ENCODE results near the gene TMEM219.
"Not testable (repeated sequence)": the region's sequence is repeated elsewhere in the genome, so short reads cannot be mapped to it uniquely, and the experiment has no call there.

Gene TMEM219

GRCh38 chr16:29927070-29927905 is 34.6 kb upstream of the TMEM219 start:
- H3K4me3 Mint-ChIP-seq = peak overlapping the region; percentile 94
- peaks cover 29% of the 10 kb centered on the region for H3K4me1 Mint-ChIP-seq (ENCODE audit: low read depth)
- peaks cover 14% of the 10 kb centered on the region for H3K36me3 Mint-ChIP-seq (ENCODE audit: low read depth)
- no peak for DNase-seq (ENCODE audit: low spot score)
- no peaks in the 10 kb centered on the region for H3K27me3 Mint-ChIP-seq (ENCODE audit: low read depth)
- H3K9me3 Mint-ChIP-seq = no peaks in the 10 kb centered on the region
- peak overlapping the region; percentile 94 for H3K27ac Mint-ChIP-seq

GRCh38 chr16:29931750-29932149 is 30.1 kb upstream of the TMEM219 start:
- not testable (repeated sequence) for DNase-seq (ENCODE audit: low spot score); H3K4me3 Mint-ChIP-seq; H3K27ac Mint-ChIP-seq; H3K4me1 Mint-ChIP-seq (ENCODE audit: low read depth); H3K9me3 Mint-ChIP-seq; H3K36me3 Mint-ChIP-seq (ENCODE audit: low read depth)
- H3K27me3 Mint-ChIP-seq (ENCODE audit: low read depth) = peaks cover 17% of the 10 kb centered on the region

- no peaks in the 10 kb centered on the region for H3K9me3 Mint-ChIP-seq
- H3K27ac Mint-ChIP-seq = no peak overlapping the region
- H3K4me3 Mint-ChIP-seq = no peak overlapping the region
- peaks cover 2% of the 10 kb centered on the region for H3K4me1 Mint-ChIP-seq (ENCODE audit: low read depth)
- no peak for DNase-seq (ENCODE audit: low spot score)
- no peaks in the 10 kb centered on the region for H3K36me3 Mint-ChIP-seq (ENCODE audit: low read depth)
- H3K27me3 Mint-ChIP-seq (ENCODE audit: low read depth) = peaks cover 6% of the 10 kb centered on the region
Observed at GRCh38 chr16:29940656-29941055, 21.2 kb upstream of the TMEM219 start.

DNA sequence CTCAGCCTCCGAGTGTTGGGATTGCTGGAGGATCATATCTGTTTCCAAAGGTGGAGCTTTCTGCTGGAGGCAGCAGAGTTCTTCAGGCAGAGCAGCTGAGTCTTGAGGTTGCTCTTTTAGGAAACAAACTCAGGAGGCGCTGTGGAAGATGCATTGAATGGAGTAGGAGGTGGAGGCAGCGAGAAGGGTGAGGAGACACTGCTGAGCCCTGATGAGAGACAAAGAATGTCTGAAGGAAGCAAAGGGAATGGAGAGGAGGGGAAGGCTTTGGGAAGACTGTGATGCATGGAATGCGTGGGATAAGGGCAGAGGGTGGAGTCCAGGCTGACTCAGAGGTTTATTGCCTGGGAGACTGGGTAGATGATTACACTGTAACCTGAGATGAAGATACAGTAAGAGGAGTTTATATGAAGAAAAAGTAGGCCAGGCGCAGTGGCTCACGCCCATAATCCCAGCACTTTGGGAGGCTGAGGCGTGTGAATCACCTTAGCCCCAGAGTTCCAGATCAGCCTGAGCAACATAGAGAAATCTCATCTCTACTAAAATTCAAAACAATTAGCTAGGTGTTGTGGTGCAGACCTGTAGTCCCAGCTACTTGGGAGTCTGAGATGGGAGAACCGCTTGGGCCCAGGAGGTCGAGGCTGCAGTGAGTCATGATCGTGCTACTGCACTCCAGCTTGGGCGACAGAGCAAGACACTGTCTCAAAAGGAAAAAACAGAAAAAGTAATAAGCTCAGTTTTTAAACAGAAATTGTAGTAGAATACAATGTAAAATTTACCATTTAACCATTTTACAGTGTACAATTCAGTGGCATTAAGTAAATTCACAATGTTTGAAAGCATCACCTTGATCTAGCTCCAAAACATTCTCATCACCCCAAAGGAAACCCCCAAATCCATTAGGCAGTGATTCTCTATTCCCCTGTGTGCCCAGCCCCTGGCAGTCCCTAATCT is 17.8 kb upstream of the TMEM219 start:
- Mint-ChIP-seq H3K9me3 (no peaks in the 10 kb centered on the region), H3K4me3 (no peak overlapping the region), H3K27me3 (ENCODE audit: low read depth) (peaks cover 5% of the 10 kb centered on the region), H3K36me3 (ENCODE audit: low read depth) (no peaks in the 10 kb centered on the region), H3K4me1 (ENCODE audit: low read depth) (peaks cover 2% of the 10 kb centered on the region), H3K27ac (no peak overlapping the region)
- no peak for DNase-seq (ENCODE audit: low spot score)

GRCh38 chr16:29947897-29948296 is 14.0 kb upstream of the TMEM219 start:
- H3K9me3 Mint-ChIP-seq = peaks cover 3% of the 10 kb centered on the region
- H3K27ac Mint-ChIP-seq = no peak overlapping the region
- peaks cover 2% of the 10 kb centered on the region for H3K36me3 Mint-ChIP-seq (ENCODE audit: low read depth)
- no peaks in the 10 kb centered on the region for H3K4me1 Mint-ChIP-seq (ENCODE audit: low read depth)
- H3K4me3 Mint-ChIP-seq = no peak overlapping the region
- DNase-seq (ENCODE audit: low spot score) = no peak
- peaks cover 5% of the 10 kb centered on the region for H3K27me3 Mint-ChIP-seq (ENCODE audit: low read depth)

DNA sequence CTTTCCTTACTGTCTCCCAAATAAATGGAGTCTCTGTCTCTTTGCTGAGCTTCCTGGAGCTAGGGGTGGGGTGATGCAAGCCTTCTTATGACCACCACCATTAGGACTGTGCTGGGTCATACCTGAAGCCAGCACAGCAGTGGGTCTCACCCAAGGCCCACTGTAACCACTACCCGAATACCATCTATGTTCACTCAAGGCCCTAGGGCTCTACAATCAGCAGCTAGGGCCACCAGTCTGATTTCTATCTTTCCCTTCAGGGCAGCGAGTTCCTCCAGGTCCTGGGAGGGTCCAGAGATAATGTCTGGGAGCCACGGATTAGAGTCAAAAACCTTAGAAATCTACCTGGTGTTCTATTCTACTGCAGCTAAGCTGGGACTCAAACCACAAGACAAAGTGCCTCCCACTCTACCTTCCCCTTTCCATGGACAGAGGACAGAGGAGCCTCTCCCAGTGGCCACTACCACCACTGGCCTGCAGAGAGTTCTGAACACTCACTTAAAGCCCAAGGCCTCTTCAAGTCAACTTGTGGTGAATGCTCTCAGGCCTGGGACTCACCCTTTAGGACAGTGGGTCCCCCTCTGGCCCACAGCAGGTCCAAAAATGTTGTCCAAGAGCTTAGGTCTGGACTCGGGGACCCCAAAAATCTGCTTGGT is 10.9 kb upstream of the TMEM219 start:
- peaks cover 3% of the 10 kb centered on the region for H3K9me3 Mint-ChIP-seq
- no peaks in the 10 kb centered on the region for H3K4me1 Mint-ChIP-seq (ENCODE audit: low read depth)
- no peak overlapping the region for H3K27ac Mint-ChIP-seq
- no peak for DNase-seq (ENCODE audit: low spot score)
- H3K4me3 Mint-ChIP-seq = no peak overlapping the region
- peaks cover 5% of the 10 kb centered on the region for H3K27me3 Mint-ChIP-seq (ENCODE audit: low read depth)
- H3K36me3 Mint-ChIP-seq (ENCODE audit: low read depth) = peaks cover 2% of the 10 kb centered on the region

- Mint-ChIP-seq H3K27ac (no peak overlapping the region), H3K9me3 (peaks cover 3% of the 10 kb centered on the region), H3K36me3 (ENCODE audit: low read depth) (peaks cover 2% of the 10 kb centered on the region), H3K4me3 (no peak overlapping the region), H3K27me3 (ENCODE audit: low read depth) (peaks cover 5% of the 10 kb centered on the region), H3K4me1 (ENCODE audit: low read depth) (no peaks in the 10 kb centered on the region)
- no peak for DNase-seq (ENCODE audit: low spot score)
Observed at GRCh38 chr16:29951625-29952365, 10.1 kb upstream of the TMEM219 start.

GRCh38 chr16:29958756-29959155 is 3.1 kb upstream of the TMEM219 start:
- H3K4me1 Mint-ChIP-seq (ENCODE audit: low read depth) = peaks cover 16% of the 10 kb centered on the region
- H3K27ac Mint-ChIP-seq = no peak overlapping the region
- no peaks in the 10 kb centered on the region for H3K36me3 Mint-ChIP-seq (ENCODE audit: low read depth)
- no peak for DNase-seq (ENCODE audit: low spot score)
- no peaks in the 10 kb centered on the region for H3K9me3 Mint-ChIP-seq
- peaks cover 5% of the 10 kb centered on the region for H3K27me3 Mint-ChIP-seq (ENCODE audit: low read depth)
- H3K4me3 Mint-ChIP-seq = no peak overlapping the region

GRCh38 chr16:29959293-29959692 is 2.6 kb upstream of the TMEM219 start:
- peaks cover 16% of the 10 kb centered on the region for H3K4me1 Mint-ChIP-seq (ENCODE audit: low read depth)
- H3K27ac Mint-ChIP-seq = no peak overlapping the region
- H3K9me3 Mint-ChIP-seq = no peaks in the 10 kb centered on the region
- peaks cover 5% of the 10 kb centered on the region for H3K27me3 Mint-ChIP-seq (ENCODE audit: low read depth)
- no peak for DNase-seq (ENCODE audit: low spot score)
- H3K4me3 Mint-ChIP-seq = no peak overlapping the region
- no peaks in the 10 kb centered on the region for H3K36me3 Mint-ChIP-seq (ENCODE audit: low read depth)

GRCh38 chr16:29959821-29960220 is 2.1 kb upstream of the TMEM219 start:
- H3K4me3 Mint-ChIP-seq; H3K36me3 Mint-ChIP-seq (ENCODE audit: low read depth); H3K9me3 Mint-ChIP-seq; H3K27me3 Mint-ChIP-seq (ENCODE audit: low read depth); DNase-seq (ENCODE audit: low spot score); H3K27ac Mint-ChIP-seq: not testable (repeated sequence)
- H3K4me1 Mint-ChIP-seq (ENCODE audit: low read depth) = peaks cover 16% of the 10 kb centered on the region

GRCh38 chr16:29961127-29961478 is 776 bp upstream of the TMEM219 start:
- Mint-ChIP-seq H3K36me3 (ENCODE audit: low read depth) (peaks cover 6% of the 10 kb centered on the region), H3K9me3 (no peaks in the 10 kb centered on the region), H3K27me3 (ENCODE audit: low read depth) (no peaks in the 10 kb centered on the region), H3K27ac (peak overlapping the region; percentile 81), H3K4me3 (peak overlapping the region; percentile 89), H3K4me1 (ENCODE audit: low read depth) (peaks cover 16% of the 10 kb centered on the region)
- no peak for DNase-seq (ENCODE audit: low spot score)

DNA sequence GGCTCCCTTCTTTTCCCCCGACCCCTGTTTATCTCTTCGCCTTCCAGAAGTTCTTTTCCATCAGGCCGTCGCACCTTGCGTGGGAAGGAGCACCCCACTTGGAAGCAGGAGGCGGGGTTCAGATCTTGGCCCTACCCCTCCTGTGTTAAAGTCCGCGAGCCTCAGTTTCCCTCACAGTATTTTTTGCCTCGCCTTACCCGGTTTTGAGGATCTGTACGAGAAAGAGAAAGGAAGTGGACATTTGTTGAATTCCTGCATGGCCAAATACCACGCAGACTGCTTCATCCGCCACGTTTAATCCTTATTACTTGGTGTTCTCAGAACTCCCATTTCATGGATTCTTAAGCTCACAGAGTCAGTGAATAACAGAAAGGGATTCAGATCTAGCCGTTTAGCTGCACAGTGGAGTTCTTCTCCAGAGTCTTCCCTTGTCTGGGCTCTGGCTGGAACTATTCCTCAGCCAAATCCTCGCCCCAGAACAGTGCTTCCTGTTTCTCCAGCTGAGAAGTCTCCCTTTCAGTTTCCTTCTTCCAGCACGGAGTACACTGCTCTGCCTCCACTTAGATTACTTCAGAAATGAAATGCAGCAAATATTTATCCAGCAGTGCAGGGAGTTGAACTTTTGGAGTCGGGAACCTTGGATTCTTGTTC is 590 bp downstream of the TMEM219 start:
- H3K27ac Mint-ChIP-seq = peak overlapping the region; percentile 73
- H3K27me3 Mint-ChIP-seq (ENCODE audit: low read depth) = no peaks in the 10 kb centered on the region
- peaks cover 16% of the 10 kb centered on the region for H3K4me1 Mint-ChIP-seq (ENCODE audit: low read depth)
- H3K4me3 Mint-ChIP-seq = peak overlapping the region; percentile 90
- H3K9me3 Mint-ChIP-seq = no peaks in the 10 kb centered on the region
- peaks cover 6% of the 10 kb centered on the region for H3K36me3 Mint-ChIP-seq (ENCODE audit: low read depth)
- DNase-seq (ENCODE audit: low spot score) = no peak

All from T-helper 2 cell treated with Interferon-gamma antibody and Interleukin-4, amounts not matched to agents 5 μg/mL and 100 μg/mL, for 36 hours (primary cell).